Measurements from ENCODE around the gene TSPOAP1. TPM values are rescaled to one million over a fixed set of nuclear protein-coding genes. Genes with fewer than 3 reads are reported as not detected.

Gene TSPOAP1
- polyA plus RNA-seq, 1 of the 3 experiments (the other 2 are of a cell fraction) = 0.79 TPM

DNA sequence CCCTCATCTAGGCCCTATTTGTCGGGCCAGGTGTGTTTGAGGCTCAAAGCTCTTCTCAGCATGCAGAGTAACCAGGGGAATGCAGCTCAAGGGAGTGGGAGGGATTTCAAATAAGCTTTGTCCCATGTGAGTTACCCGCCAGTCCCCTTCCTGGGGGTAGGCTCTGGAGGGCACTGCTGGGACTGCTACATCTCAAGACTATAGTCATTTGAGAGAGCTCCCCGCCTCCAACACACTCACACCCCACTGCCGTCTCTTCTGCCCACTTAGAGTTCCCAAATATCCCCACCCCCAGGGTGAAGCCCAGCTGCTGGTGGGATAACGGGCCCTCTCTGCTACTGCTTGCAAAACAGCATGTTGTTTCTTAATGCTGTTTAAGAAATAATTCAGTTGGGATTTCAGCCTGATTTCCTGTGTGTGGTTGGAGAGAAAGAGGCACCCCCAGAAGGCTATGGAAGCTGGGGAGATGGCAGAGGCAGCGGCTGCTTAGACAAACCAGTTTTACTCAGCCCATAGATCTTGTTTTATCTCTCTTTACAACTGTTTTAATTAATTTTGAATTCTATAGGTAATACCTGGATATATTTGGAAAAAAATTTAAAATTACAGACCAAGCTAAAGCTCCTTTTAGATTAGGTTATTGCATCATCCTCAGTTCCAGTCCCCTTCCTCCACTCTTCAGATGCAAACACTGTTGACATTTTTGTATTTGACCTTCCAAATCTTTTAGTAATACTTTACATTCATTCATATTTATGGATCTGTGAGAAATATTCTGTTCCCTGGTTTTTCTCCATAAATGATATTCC, 43.8 kb downstream of the TSPOAP1 start:
- DNase-seq = no peak
- no peaks in the 10 kb centered on the region for H3K9me2 ChIP-seq
- no peak overlapping the region for H3K4me2 ChIP-seq
- POLR2A ChIA-PET = no interaction called here
- H3K9ac ChIP-seq = no peak overlapping the region
- H3K79me2 ChIP-seq (ENCODE audit: insufficient read depth) = no peaks in the 10 kb centered on the region
- no peak overlapping the region for H2AFZ ChIP-seq (ENCODE audit: low read depth)
- no peaks in the 10 kb centered on the region for H3K4me1 ChIP-seq (ENCODE audit: control insufficient read depth in 1 of 2, insufficient read depth in 2 of 2, low read depth in 1 of 2, low read length in 1 of 2)
- WGBS (ENCODE audit: low lambda C conversion rate) = 55% methylated on average over 6 of the region's 6 CpGs
- no peaks in the 10 kb centered on the region for H3K36me3 ChIP-seq (replicated peaks in 1 of 2; ENCODE audit: control insufficient read depth in 1 of 2, insufficient read depth in 2 of 2, low read length in 1 of 2)
- peaks cover 50% of the 10 kb centered on the region; the same call in 1 of the 2 replicates for H3K27me3 ChIP-seq (ENCODE audit: insufficient read depth)
- H3K27ac ChIP-seq (ENCODE audit: low read depth in 2 of 2, low read length in 1 of 2) = no peak overlapping the region
- H3F3A ChIP-seq (replicated peaks; ENCODE audit: insufficient read depth) = no peaks in the 10 kb centered on the region
- no peaks in the 10 kb centered on the region for H4K20me1 ChIP-seq (ENCODE audit: insufficient read depth)
- H3K9me3 ChIP-seq = no peaks in the 10 kb centered on the region
- CTCF ChIA-PET = interaction anchor here (0.8 to 2.3 kb wide), 2 partner anchors 35 to 65 kb away, joined by 3 to 9 read pairs; no protein-coding TSS in a partner anchor
- H3K4me3 ChIP-seq (ENCODE audit: low read depth in 2 of 2, low read length in 1 of 2) = no peak overlapping the region
- TF ChIP-seq, protein P1, sequence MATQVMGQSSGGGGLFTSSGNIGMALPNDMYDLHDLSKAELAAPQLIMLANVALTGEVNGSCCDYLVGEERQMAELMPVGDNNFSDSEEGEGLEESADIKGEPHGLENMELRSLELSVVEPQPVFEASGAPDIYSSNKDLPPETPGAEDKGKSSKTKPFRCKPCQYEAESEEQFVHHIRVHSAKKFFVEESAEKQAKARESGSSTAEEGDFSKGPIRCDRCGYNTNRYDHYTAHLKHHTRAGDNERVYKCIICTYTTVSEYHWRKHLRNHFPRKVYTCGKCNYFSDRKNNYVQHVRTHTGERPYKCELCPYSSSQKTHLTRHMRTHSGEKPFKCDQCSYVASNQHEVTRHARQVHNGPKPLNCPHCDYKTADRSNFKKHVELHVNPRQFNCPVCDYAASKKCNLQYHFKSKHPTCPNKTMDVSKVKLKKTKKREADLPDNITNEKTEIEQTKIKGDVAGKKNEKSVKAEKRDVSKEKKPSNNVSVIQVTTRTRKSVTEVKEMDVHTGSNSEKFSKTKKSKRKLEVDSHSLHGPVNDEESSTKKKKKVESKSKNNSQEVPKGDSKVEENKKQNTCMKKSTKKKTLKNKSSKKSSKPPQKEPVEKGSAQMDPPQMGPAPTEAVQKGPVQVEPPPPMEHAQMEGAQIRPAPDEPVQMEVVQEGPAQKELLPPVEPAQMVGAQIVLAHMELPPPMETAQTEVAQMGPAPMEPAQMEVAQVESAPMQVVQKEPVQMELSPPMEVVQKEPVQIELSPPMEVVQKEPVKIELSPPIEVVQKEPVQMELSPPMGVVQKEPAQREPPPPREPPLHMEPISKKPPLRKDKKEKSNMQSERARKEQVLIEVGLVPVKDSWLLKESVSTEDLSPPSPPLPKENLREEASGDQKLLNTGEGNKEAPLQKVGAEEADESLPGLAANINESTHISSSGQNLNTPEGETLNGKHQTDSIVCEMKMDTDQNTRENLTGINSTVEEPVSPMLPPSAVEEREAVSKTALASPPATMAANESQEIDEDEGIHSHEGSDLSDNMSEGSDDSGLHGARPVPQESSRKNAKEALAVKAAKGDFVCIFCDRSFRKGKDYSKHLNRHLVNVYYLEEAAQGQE (IDR thresholded peaks at IDR 0.05; ENCODE audit: low read depth, low read length) = no peak
- no peak for TF ChIP-seq GATA2 (CRISPR knock-in tag; IDR thresholded peaks at IDR 0.05)
- no peak for TF ChIP-seq SMC3 (IDR thresholded peaks at IDR 0.05; ENCODE audit: low read depth, low read length)
- no peak for TF ChIP-seq MXI1 (IDR thresholded peaks at IDR 0.05; ENCODE audit: low read depth, low read length)
- TF ChIP-seq FOXJ3 (CRISPR knock-in tag; IDR thresholded peaks at IDR 0.05) = no peak
- TF ChIP-seq RCOR1 (IDR thresholded peaks at IDR 0.05; ENCODE audit: low read length) = no peak
- TF ChIP-seq, protein P2, sequence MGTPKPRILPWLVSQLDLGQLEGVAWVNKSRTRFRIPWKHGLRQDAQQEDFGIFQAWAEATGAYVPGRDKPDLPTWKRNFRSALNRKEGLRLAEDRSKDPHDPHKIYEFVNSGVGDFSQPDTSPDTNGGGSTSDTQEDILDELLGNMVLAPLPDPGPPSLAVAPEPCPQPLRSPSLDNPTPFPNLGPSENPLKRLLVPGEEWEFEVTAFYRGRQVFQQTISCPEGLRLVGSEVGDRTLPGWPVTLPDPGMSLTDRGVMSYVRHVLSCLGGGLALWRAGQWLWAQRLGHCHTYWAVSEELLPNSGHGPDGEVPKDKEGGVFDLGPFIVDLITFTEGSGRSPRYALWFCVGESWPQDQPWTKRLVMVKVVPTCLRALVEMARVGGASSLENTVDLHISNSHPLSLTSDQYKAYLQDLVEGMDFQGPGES (IDR thresholded peaks at IDR 0.05; ENCODE audit: low read depth, low read length) = no peak
- no peak for TF ChIP-seq TCF12 (IDR thresholded peaks at IDR 0.05)
- TF ChIP-seq FOXM1 (IDR thresholded peaks at IDR 0.05; ENCODE audit: low read depth) = no peak
- TF ChIP-seq EP300 (IDR thresholded peaks at IDR 0.05; ENCODE audit: borderline replicate concordance in 1 of 2, low read depth in 1 of 2, low read length in 1 of 2) = no peak
- TF ChIP-seq CHD2 (IDR thresholded peaks at IDR 0.05; ENCODE audit: low read length, partially characterized antibody) = no peak

Data from SK-N-SH (cell line).